H1 (cell line): ENCODE measurements around the gene RBM45.

Experiments used
- CBX5 ChIP-seq: fragments of 300-800, 300-1000 bp; sonication (generic); IDR thresholded peaks from 2 replicates; pipeline ENCODE4 v1.7.1; 2016; ENCODE audit warnings: antibody characterized with exemption, low read length, low read depth
- CBX8 ChIP-seq: fragments of 300-800, 300-1000 bp; sonication (generic); IDR thresholded peaks from 2 replicates; pipeline ENCODE4 v1.7.1; 2016; ENCODE audit warnings: low read depth, low read length, borderline replicate concordance
- CEBPB ChIP-seq: IDR thresholded peaks from 2 replicates; pipeline ENCODE4 v1.6.1; 2012; ENCODE audit warnings: low read depth, low read length
- KDM5A ChIP-seq: fragments of 200-600 bp; IDR thresholded peaks from 2 replicates; pipeline ENCODE4 v1.7.1; 2012; ENCODE audit warnings: mild to moderate bottlenecking, low read length, inconsistent platforms, mixed read lengths
- MAFK ChIP-seq: IDR thresholded peaks from 2 replicates; pipeline ENCODE4 v1.6.1; 2012; ENCODE audit warnings: low read depth, mild to moderate bottlenecking, improper control_type of control experiment, low read length
- MAX ChIP-seq: IDR thresholded peaks from 2 replicates; pipeline ENCODE4 v1.6.1; 2012; ENCODE audit warnings: inconsistent platforms
- POLR2A ChIP-seq, 2 experiments: IDR thresholded peaks; 1 replicate in 1 of 2; 2 replicates in 1 of 2; pipeline ENCODE4 v1.6.1; 2011; ENCODE audit warnings: low read depth in 2 of 2, low read length in 2 of 2, mild to moderate bottlenecking in 2 of 2; ENCODE audit errors: control extremely low read depth in 1 of 2
- RFX5 ChIP-seq: IDR thresholded peaks from 2 replicates; pipeline ENCODE4 v1.6.1; 2011; ENCODE audit warnings: low read depth, low read length, improper control_type of control experiment, borderline replicate concordance
- RXRA ChIP-seq: IDR thresholded peaks from 2 replicates; pipeline ENCODE4 v1.6.1; 2011; ENCODE audit warnings: low read depth, mild to moderate bottlenecking, low read length, moderate library complexity; ENCODE audit not compliant: insufficient read depth
- ZNF274 ChIP-seq: IDR thresholded peaks from 2 replicates; pipeline ENCODE4 v1.7.0; 2012; ENCODE audit warnings: low read length, borderline replicate concordance; ENCODE audit errors: extremely low read depth

GRCh38 chr2:178160601-178161000 lies 48.4 kb downstream of the RBM45 start:
- TF ChIP-seq KDM5A (no peak), CEBPB (no peak), RXRA (no peak), MAX (no peak), POLR2A (IDR thresholded peaks at IDR 0.05; ENCODE audit: control extremely low read depth in 1 of 2, low read depth in 2 of 2, low read length in 2 of 2) (no peak), MAFK (no peak), ZNF274 (no peak), CBX5 (no peak), CBX8 (no peak), RFX5 (no peak)
